ENCODE measurements around the gene FST.

FST gene

GRCh38 chr5:53507013-53507412, 26.6 kb downstream of the FST start:
- no peak overlapping the region for H2BK15ac ChIP-seq (ENCODE audit: low read depth, poor library complexity, severe bottlenecking)
- H4K8ac ChIP-seq (ENCODE audit: low read length) = no peak overlapping the region
- peaks cover 40% of the 10 kb centered on the region for H3K9me3 ChIP-seq (ENCODE audit: control insufficient read depth, low read length)
- no peak for DNase-seq
- H2AK5ac ChIP-seq (ENCODE audit: low read length, severe bottlenecking) = no peak overlapping the region
- H4K91ac ChIP-seq (ENCODE audit: low read length) = no peak overlapping the region
- H3K36me3 ChIP-seq (ENCODE audit: control insufficient read depth in 1 of 2, insufficient read depth in 2 of 2, low read depth in 1 of 2, low read length in 2 of 2) = no peaks in the 10 kb centered on the region
- H3K4ac ChIP-seq (ENCODE audit: low read depth in 1 of 2, low read length in 2 of 2) = no peak overlapping the region
- 83% methylated on average over 4 of the region's 4 CpGs for WGBS
- H3K4me1 ChIP-seq (ENCODE audit: control insufficient read depth, insufficient read depth, low read depth, low read length) = no peaks in the 10 kb centered on the region
- H3K27ac ChIP-seq (ENCODE audit: low read length, poor library complexity, severe bottlenecking) = no peak overlapping the region
- H3K23ac ChIP-seq (ENCODE audit: low read length in 2 of 2) = no peak overlapping the region
- no peak overlapping the region for H3K4me2 ChIP-seq (ENCODE audit: low read length, poor library complexity, severe bottlenecking)
- no peak overlapping the region for H2BK5ac ChIP-seq (ENCODE audit: low read depth, low read length, poor library complexity, severe bottlenecking)
- no peaks in the 10 kb centered on the region for H3K79me1 ChIP-seq (replicated peaks; ENCODE audit: low read length, poor library complexity, severe bottlenecking)
- H2BK120ac ChIP-seq (ENCODE audit: low read depth, low read length) = no peak overlapping the region
- H3K4me3 ChIP-seq (ENCODE audit: insufficient read depth in 1 of 2, low read depth in 1 of 2, low read length in 2 of 2) = peak overlapping the region in 1 of 2 experiments; percentile 24
- H2AFZ ChIP-seq (ENCODE audit: low read depth, low read length) = no peak overlapping the region
- H3K27me3 ChIP-seq (ENCODE audit: control insufficient read depth in 1 of 2, insufficient read depth in 1 of 2, low read length in 2 of 2) = no peaks in the 10 kb centered on the region
- no peak overlapping the region for H3K14ac ChIP-seq (ENCODE audit: low read length in 2 of 2)
- H3K18ac ChIP-seq (ENCODE audit: low read depth in 1 of 2, low read length in 2 of 2) = no peak overlapping the region
- no peak overlapping the region for H2BK12ac ChIP-seq (ENCODE audit: low read length in 2 of 2)
- H3K9ac ChIP-seq (ENCODE audit: low read length) = no peak overlapping the region

GRCh38 chr5:53508125-53508524, 27.7 kb downstream of the FST start:
- H2AFZ ChIP-seq (ENCODE audit: low read depth, low read length) = no peak overlapping the region
- H3K27ac ChIP-seq (ENCODE audit: low read length, poor library complexity, severe bottlenecking) = no peak overlapping the region
- no peak overlapping the region for H2BK15ac ChIP-seq (ENCODE audit: low read depth, poor library complexity, severe bottlenecking)
- no peak overlapping the region for H2AK5ac ChIP-seq (ENCODE audit: low read length, severe bottlenecking)
- no peak overlapping the region for H4K8ac ChIP-seq (ENCODE audit: low read length)
- no peak overlapping the region for H2BK12ac ChIP-seq (ENCODE audit: low read length in 2 of 2)
- WGBS = 83% methylated on average over 3 of the region's 3 CpGs
- H3K9me3 ChIP-seq (ENCODE audit: control insufficient read depth, low read length) = peaks cover 40% of the 10 kb centered on the region
- no peaks in the 10 kb centered on the region for H3K79me1 ChIP-seq (replicated peaks; ENCODE audit: low read length, poor library complexity, severe bottlenecking)
- H4K91ac ChIP-seq (ENCODE audit: low read length) = no peak overlapping the region
- H3K4me3 ChIP-seq (ENCODE audit: insufficient read depth in 1 of 2, low read depth in 1 of 2, low read length in 2 of 2) = no peak overlapping the region
- no peak overlapping the region for H3K23ac ChIP-seq (ENCODE audit: low read length in 2 of 2)
- no peaks in the 10 kb centered on the region for H3K36me3 ChIP-seq (ENCODE audit: control insufficient read depth in 1 of 2, insufficient read depth in 2 of 2, low read depth in 1 of 2, low read length in 2 of 2)
- no peak overlapping the region for H3K4me2 ChIP-seq (ENCODE audit: low read length, poor library complexity, severe bottlenecking)
- no peak overlapping the region for H3K9ac ChIP-seq (ENCODE audit: low read length)
- H2BK5ac ChIP-seq (ENCODE audit: low read depth, low read length, poor library complexity, severe bottlenecking) = no peak overlapping the region
- H3K4ac ChIP-seq (ENCODE audit: low read depth in 1 of 2, low read length in 2 of 2) = no peak overlapping the region
- no peaks in the 10 kb centered on the region for H3K27me3 ChIP-seq (ENCODE audit: control insufficient read depth in 1 of 2, insufficient read depth in 1 of 2, low read length in 2 of 2)
- no peak overlapping the region for H2BK120ac ChIP-seq (ENCODE audit: low read depth, low read length)
- no peak overlapping the region for H3K14ac ChIP-seq (ENCODE audit: low read length in 2 of 2)
- no peak for DNase-seq
- no peak overlapping the region for H3K18ac ChIP-seq (ENCODE audit: low read depth in 1 of 2, low read length in 2 of 2)
- H3K4me1 ChIP-seq (ENCODE audit: control insufficient read depth, insufficient read depth, low read depth, low read length) = no peaks in the 10 kb centered on the region

- no peak overlapping the region for H2BK15ac ChIP-seq (ENCODE audit: low read depth, poor library complexity, severe bottlenecking)
- H3K36me3 ChIP-seq (ENCODE audit: control insufficient read depth in 1 of 2, insufficient read depth in 2 of 2, low read depth in 1 of 2, low read length in 2 of 2) = no peaks in the 10 kb centered on the region
- H2BK12ac ChIP-seq (ENCODE audit: low read length in 2 of 2) = no peak overlapping the region
- no peak overlapping the region for H3K23ac ChIP-seq (ENCODE audit: low read length in 2 of 2)
- no peak overlapping the region for H4K8ac ChIP-seq (ENCODE audit: low read length)
- H3K9me3 ChIP-seq (ENCODE audit: control insufficient read depth, low read length) = peaks cover 32% of the 10 kb centered on the region
- no peaks in the 10 kb centered on the region for H3K79me1 ChIP-seq (replicated peaks; ENCODE audit: low read length, poor library complexity, severe bottlenecking)
- H2BK120ac ChIP-seq (ENCODE audit: low read depth, low read length) = no peak overlapping the region
- H3K18ac ChIP-seq (ENCODE audit: low read depth in 1 of 2, low read length in 2 of 2) = no peak overlapping the region
- no peak overlapping the region for H2AFZ ChIP-seq (ENCODE audit: low read depth, low read length)
- no peak overlapping the region for H3K9ac ChIP-seq (ENCODE audit: low read length)
- no peak overlapping the region for H3K4me2 ChIP-seq (ENCODE audit: low read length, poor library complexity, severe bottlenecking)
- H2BK5ac ChIP-seq (ENCODE audit: low read depth, low read length, poor library complexity, severe bottlenecking) = no peak overlapping the region
- no peak overlapping the region for H2AK5ac ChIP-seq (ENCODE audit: low read length, severe bottlenecking)
- no peaks in the 10 kb centered on the region for H3K27me3 ChIP-seq (ENCODE audit: control insufficient read depth in 1 of 2, insufficient read depth in 1 of 2, low read length in 2 of 2)
- no peak overlapping the region for H3K4ac ChIP-seq (ENCODE audit: low read depth in 1 of 2, low read length in 2 of 2)
- no peak overlapping the region for H4K91ac ChIP-seq (ENCODE audit: low read length)
- H3K27ac ChIP-seq (ENCODE audit: low read length, poor library complexity, severe bottlenecking) = no peak overlapping the region
- no peak overlapping the region for H3K14ac ChIP-seq (ENCODE audit: low read length in 2 of 2)
- no peak overlapping the region for H3K4me3 ChIP-seq (ENCODE audit: insufficient read depth in 1 of 2, low read depth in 1 of 2, low read length in 2 of 2)
- no peak for DNase-seq
- no peaks in the 10 kb centered on the region for H3K4me1 ChIP-seq (ENCODE audit: control insufficient read depth, insufficient read depth, low read depth, low read length)
These were observed 32.1 kb downstream of the FST start for GRCh38 chr5:53512539-53512938.

- Histone ChIP-seq H3K4me1 (ENCODE audit: control insufficient read depth, insufficient read depth, low read depth, low read length) (no peaks in the 10 kb centered on the region), H4K91ac (ENCODE audit: low read length) (no peak overlapping the region), H3K14ac (ENCODE audit: low read length in 2 of 2) (no peak overlapping the region), H3K4me3 (ENCODE audit: insufficient read depth in 1 of 2, low read depth in 1 of 2, low read length in 2 of 2) (no peak overlapping the region), H3K9ac (ENCODE audit: low read length) (no peak overlapping the region), H2BK12ac (ENCODE audit: low read length in 2 of 2) (no peak overlapping the region), H2AK5ac (ENCODE audit: low read length, severe bottlenecking) (no peak overlapping the region), H2AFZ (ENCODE audit: low read depth, low read length) (no peak overlapping the region), H3K18ac (ENCODE audit: low read depth in 1 of 2, low read length in 2 of 2) (no peak overlapping the region), H3K79me1 (replicated peaks; ENCODE audit: low read length, poor library complexity, severe bottlenecking) (no peaks in the 10 kb centered on the region), H3K27me3 (ENCODE audit: control insufficient read depth in 1 of 2, insufficient read depth in 1 of 2, low read length in 2 of 2) (no peaks in the 10 kb centered on the region), H3K9me3 (ENCODE audit: control insufficient read depth, low read length) (peaks cover 12% of the 10 kb centered on the region), H4K8ac (ENCODE audit: low read length) (no peak overlapping the region), H3K4me2 (ENCODE audit: low read length, poor library complexity, severe bottlenecking) (no peak overlapping the region), H3K27ac (ENCODE audit: low read length, poor library complexity, severe bottlenecking) (no peak overlapping the region), H3K23ac (ENCODE audit: low read length in 2 of 2) (no peak overlapping the region), H2BK120ac (ENCODE audit: low read depth, low read length) (no peak overlapping the region), H3K4ac (ENCODE audit: low read depth in 1 of 2, low read length in 2 of 2) (no peak overlapping the region), H2BK15ac (ENCODE audit: low read depth, poor library complexity, severe bottlenecking) (no peak overlapping the region), H2BK5ac (ENCODE audit: low read depth, low read length, poor library complexity, severe bottlenecking) (no peak overlapping the region), H3K36me3 (ENCODE audit: control insufficient read depth in 1 of 2, insufficient read depth in 2 of 2, low read depth in 1 of 2, low read length in 2 of 2) (no peaks in the 10 kb centered on the region)
- 88% methylated on average over 1 of the region's 6 CpGs for WGBS
- DNase-seq = no peak
These were observed 35.6 kb downstream of the FST start for GRCh38 chr5:53515988-53516387.

Measured in mesenchymal stem cell (in vitro differentiated cells and primary cell).